ENCODE measurements around the gene CDH12.

The CDH12 gene

DNA sequence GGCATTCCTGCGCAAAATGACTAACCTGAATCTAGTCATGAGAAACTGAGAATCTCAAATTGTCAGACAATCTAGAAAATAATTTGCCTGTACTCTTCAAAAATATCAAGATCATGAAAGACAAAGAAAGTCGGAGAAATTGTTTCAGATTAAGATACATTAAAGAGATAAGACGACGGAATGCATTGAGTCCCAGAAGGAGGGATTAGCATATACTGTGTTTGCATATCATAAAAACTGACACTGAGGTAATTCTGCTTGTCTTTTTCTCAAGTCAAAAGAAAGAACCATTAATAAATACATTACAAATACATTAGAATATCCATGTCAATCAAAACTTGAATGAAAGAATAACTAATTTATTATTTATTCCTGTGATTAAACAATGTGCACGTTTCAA, 88.4 kb downstream of the CDH12 start:
- no peak for DNase-seq (ENCODE audit: low read depth in 2 of 2)

DNA sequence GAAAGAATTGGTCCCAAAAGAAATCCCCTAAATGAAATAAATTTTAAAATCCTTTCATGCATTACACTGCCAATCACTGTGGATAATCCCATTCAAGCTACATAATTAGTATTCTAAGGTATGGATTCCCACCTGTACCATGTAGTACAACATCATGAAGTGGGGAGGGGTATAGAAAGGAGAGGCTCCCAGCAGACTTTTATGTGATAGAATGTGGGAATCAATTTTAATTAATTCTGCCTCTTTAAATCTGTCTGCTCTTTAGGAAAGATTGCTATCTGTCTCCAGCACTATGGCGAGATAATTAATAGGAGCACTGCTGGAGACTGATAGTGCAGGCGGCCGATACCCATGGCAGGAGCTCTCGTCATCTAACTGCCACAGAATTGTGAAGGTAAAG, 95.4 kb downstream of the CDH12 start:
- no peak for DNase-seq (ENCODE audit: low read depth in 2 of 2)

DNA sequence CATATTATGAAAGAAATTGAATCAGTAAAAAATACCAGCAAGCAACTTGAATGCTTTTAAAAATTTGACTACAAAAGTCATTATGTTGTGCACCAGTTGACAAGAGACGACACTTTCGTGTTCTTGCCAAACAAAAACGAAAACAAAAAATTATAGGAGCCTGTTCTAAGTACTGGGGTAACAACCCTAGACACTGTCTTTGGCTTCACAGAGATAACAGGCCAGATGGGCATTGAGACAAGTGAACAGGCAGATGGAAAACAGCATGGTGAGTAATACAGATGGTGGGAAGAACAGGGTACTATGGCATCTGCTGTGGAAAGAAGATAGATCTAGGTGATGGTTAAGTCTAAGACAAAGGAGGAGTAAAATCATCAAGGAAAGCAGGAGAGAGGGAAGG, 99.0 kb downstream of the CDH12 start:
- no peak for DNase-seq (ENCODE audit: low read depth in 2 of 2)

DNA sequence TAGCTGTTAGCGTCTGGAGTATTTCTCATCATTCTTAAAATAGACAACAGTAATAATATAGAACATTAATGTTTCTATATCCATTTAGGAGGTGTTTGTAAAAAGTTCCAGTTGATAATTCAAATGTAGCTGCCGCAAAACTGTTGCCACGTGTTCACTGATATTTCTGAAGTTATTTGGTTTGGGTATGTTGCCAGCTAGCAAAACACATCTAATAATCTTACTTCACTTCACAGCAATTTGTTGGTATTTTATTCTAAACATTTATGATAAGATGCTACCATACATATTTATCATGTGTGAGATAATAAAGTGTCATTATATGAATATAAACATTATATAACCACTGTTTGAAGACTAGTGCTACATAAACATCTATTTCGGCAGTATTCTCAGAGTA, 101.6 kb downstream of the CDH12 start:
- no peak for DNase-seq (ENCODE audit: low read depth in 2 of 2)

DNA sequence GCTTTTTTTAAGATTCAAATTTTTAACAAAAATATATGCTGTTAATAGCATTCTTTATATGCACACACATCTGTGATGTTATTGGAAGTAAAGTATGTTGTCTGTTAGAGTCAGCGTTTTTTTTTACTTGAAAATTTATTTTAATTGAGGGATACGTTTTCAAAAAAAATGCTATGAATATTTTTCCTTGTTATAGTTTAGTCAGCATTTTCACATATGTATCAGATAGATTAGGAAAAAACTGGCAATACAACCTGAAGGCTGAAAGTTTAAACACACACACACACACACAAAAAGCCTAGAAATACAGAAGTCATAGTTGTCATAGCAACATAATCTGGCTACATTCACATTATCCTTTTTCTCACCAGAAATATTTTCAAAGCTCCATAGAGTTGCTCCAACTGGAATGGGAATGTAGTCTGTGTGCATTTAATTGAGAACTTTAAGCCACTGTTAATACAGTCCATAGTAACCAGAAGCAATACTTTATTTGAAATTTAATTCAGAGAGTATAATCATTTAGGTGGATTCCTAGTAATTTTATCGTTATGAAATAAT, 116.6 kb downstream of the CDH12 start:
- DNase-seq (ENCODE audit: low read depth in 2 of 2): no peak

DNA sequence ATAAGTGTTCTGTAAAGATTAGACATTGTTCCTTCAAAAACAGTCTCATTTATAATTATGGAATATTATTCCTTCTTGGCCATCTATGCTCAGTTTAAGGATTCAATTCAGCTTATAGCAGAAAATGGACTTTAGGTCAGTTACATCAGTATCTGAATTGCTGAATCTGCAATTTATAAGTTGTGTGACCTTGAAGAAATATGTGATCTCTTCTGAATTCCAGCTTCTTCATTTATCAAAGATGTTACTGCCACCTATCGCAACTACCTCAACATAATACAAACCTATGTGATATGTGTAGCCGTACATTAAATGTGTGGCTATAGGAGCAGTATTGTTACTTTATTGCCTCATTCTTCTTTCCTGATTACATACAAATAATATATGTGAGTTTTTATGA, 118.2 kb downstream of the CDH12 start:
- DNase-seq (ENCODE audit: low read depth in 2 of 2): no peak

DNA sequence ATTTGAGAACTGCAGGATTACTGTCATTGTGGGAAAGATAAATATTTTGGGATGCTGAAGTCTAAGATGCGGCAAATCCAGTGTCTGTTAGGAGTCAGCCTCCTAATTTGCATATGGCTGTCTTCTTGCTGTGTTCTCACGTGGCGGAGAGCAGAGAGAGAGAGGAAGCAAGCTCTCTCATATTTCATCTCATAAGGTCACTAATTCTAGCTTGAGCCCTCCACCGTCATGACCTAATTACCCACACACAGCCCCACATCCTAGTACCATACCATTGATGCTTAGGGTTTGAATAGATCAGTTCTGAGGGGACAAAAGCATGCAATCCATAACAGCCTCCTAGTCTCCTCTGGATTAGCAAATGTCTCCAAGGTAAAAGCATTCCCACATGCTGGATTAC, 124.5 kb downstream of the CDH12 start:
- no peak for DNase-seq (ENCODE audit: low read depth in 2 of 2)

DNA sequence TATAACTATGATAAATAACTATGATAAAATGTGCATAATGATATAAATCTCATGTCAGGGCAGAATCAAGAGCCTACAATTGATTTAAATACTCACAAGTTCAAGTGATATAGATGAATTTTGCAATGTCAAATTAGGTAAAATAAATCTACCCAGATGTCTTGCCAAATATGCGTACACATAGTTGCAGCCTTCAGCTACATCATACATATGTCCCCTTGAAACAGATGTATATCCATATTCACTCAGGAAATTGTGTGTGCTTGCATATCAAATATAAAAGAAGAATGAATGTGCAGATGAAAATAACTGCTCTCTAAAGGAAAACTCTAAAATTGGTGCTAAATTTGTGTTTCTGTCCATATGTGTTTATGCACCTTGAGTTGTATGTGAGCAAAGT, 130.7 kb downstream of the CDH12 start:
- DNase-seq (ENCODE audit: low read depth in 2 of 2): no peak

DNA sequence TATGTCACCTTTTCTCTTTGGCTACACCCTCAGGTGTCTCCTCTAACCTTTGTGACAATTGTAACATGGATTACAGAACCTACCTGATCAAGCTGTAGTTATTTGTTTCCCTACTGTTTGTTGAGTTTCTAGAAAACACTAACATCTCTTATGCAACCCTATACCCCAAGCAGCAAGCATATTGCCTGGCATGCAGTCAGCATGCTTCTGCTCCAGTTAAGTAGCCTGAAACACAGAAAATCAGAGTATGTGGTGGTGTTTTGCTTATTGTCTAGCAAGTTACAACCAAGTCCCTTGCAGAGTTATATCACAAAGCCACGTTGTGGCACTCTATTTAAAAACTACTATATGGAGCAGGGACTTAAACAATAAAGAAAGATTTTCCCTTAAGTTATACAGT, 131.1 kb downstream of the CDH12 start:
- DNase-seq (ENCODE audit: low read depth in 2 of 2): no peak

DNA sequence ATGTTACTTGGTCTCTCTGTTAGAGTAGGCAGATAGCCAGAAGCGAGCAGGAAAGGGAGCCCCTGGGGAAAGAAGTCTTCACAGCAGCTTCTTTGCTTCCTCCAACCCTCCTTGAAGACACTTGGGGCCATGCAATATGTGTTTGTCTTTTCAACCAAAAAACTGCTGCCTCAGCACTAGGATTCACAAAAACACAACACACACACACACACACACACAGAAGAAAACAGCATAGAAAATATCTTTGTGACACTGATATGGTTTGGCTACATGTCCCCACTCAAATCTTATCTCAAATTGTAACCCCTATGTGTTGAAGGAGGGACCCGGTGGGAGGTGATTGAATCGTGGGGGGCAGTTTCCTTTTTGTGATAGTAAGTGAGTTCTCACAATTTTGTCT, 133.3 kb downstream of the CDH12 start:
- DNase-seq (ENCODE audit: low read depth in 2 of 2): no peak

DNA sequence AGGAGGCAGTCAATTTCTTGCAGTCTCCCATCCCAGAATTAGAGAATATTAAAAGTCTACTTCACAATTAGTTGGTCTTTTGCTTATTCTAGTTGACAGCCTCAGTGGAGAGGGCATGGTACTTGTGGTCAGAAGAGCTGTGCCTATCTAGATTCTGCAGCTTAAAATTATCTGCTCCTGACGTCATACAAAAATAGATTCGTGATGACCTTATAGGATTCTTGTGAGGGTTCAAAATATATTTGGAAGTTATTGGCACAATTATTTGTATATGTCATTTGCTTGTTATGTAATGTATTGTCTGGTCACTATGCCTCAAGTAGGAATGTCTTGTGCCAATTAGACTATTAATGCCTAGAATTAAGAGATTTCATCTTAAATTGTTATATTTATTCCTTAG, 142.5 kb downstream of the CDH12 start:
- no peak for DNase-seq (ENCODE audit: low read depth in 2 of 2)

DNA sequence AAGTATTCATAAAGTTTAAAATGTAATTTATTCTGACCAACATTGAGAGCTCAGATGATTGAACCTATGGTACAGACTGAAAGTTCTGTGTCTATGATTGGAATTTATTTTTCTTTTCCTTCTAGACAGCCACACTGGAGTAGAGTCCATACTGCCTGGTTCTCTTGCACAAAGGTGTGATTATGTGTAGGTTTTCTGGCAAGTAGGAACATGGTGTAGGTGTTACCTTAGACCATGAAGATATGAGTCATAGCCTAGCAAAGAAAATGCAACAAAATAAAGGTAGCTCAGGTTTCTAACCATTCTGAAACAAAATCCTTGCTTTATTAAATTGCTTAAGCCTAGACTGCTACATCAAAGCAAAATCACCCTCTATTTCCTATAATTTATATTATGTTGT, 143.4 kb downstream of the CDH12 start:
- no peak for DNase-seq (ENCODE audit: low read depth in 2 of 2)

DNA sequence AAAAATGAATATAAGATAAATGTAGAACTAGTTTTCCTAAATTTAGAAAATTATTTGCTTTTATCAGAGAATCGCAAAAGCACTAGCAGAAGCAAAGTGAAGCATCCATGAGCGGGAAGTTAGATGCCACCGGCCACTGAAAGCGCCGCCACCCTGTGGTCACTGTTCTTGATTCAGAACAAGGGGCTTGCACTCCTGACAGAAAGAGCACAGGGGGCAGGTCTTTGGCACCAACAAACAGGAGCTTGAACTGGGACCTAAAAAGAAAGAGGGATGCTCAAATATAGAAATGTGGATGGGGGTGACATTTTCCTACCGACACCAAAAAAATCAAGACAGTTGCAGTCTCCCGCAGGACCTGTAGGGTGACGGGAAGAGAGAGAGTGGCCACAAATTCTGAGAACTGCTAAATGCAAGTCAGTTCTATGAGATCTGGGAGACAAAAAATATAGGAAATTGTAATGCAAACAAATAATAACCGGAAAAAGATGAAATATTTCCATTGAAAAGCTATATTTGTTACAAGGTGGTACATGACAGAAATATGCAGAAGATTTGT, 144.3 kb downstream of the CDH12 start:
- no peak for DNase-seq (ENCODE audit: low read depth in 2 of 2)

DNA sequence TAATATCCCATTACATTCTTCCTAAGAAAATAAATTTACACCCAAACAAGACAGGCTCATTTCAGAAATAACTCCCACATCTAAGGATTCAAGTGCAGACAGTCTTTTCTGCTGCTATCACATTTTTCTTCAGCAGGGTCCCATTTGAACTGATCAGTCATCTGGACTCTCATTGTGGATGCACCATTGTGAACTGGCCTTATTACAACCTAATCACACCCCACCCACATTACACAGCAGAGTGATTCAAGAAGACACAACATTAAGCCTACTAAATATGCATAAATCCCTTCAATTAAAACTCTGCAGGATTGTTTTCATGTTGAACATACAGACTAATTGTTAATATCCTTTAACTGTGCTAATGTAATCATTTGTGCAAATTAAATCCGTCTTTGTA, 146.2 kb downstream of the CDH12 start:
- no peak for DNase-seq (ENCODE audit: low read depth in 2 of 2)

DNA sequence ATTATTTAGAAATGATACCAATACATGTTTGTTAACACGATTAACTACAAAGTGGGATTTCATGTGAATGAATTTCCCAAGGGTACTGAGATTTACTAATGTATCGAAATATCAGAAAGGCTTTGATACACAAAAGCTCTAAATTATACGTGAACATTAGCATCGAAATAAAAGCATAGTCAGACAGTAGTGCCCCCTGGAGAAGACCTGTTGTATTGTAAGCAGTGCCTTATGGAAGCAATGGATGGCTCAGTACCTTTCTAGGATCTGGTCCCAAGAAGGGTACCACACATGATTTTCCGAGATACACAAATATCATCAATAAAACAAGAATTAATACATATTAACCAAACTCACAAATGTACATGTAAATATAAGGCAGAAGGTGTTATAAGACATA, 153.8 kb downstream of the CDH12 start:
- DNase-seq (ENCODE audit: low read depth in 2 of 2): no peak

DNA sequence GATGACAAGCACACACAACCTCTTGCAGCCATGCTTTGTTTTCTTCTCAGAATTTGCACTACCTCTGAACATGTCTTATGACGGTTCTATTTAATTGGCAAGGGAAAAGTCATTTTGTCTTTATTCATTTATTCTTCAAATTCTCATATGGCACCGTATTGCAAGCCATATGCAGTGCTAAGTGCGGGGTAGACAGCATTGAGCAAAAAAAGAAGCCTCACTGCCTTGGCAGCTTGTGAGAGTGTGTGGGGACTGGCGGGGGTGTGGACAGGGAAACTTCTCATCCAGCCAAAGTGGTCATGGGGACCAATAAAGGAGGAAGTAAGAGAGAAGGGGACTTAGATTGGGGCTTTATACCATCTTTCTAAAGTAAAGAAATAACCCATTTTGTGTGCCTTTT, 160.0 kb downstream of the CDH12 start:
- no peak for DNase-seq (ENCODE audit: low read depth in 2 of 2)

DNA sequence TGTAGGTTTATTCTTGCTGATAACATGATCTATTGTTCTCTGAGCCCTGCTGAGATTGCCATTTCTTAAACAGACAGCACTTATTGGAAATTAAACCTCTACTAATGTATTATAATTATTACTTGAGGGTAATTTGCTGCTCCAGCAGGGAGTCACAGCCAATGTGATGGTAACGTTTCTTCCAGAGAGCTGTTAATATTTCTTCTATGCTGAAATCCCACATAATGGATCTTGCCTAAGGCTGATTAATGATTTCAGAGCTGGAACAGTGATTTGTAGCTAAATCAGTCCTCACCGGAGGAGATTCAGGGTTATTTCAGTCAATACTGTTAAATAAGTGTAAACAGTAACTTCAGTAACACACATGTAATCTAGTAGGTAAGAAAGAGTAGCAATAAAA, 170.1 kb downstream of the CDH12 start:
- DNase-seq (ENCODE audit: low read depth in 2 of 2): no peak

DNA sequence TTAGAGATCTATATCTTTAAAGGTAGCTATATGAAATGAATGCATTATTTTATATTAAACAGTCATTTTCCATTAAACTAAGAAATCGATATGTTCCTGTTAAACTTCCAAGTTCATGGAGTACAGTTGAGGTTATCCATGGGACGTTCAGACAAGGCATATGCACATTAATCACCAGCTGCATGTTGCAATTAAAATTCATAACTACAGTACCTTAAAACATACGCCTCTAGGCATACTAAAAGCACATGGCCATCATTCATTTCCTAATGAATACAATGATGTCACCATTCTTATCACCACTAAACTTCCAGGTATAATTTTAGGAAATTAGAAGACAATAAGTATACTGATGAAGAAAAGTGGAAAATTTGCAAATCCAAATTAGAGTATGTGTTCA, 174.3 kb downstream of the CDH12 start:
- DNase-seq (ENCODE audit: low read depth in 2 of 2): no peak

DNA sequence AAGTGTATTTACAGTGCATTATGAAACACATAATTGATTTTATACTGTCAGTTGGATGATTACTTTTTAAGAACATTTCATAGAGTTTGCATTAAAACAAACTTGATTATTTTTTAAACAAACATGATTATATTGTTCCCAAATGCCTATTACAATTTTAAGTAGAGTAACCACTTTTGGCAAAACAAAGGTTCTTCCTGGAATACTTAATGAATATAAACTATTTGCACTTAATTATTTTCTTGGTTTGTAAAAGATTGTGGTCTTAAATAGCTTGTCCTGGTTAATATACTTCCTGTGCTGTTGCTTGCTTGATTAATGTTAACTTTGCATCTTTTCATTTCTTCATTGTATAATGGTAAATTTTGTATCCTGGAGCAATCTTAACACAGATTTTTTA, 180.0 kb downstream of the CDH12 start:
- DNase-seq (ENCODE audit: low read depth in 2 of 2): no peak

DNA sequence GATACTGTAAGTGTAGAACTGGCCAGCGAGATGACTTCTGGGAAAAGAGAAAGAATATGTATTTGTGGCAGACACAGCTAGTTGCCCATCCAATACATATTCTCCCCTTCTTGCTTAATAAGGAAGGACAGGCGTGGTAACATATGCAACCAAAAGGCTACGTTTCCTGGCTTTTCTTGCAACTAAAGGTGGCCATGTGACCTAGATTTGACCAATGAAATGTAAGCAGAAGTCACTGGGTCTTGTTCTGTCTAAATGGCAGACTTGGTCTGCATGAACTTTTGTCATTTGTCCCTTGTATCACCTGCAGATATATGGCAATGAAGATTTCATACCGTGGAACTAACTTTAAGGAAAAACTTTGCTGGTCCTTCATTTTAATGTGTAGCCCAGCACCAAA, 183.8 kb downstream of the CDH12 start:
- no peak for DNase-seq (ENCODE audit: low read depth in 2 of 2)

DNA sequence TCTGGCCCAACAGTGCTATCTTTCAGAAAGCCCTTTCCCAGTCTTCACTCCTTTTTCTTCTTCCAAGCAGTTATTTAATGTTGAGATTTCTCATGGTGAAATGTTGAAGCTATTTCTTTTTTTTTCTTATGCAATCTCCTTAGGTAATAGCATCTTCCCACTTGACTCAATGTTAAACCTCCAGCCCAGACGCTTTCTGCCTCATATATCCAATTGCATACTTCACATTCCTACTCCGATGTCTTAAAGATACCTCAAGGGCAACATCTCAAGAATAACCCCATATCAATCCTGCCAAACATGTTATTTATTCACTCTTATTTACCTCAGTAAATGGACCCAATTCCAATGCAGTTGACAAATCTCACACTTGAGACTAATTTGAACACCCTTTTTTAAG, 187.3 kb downstream of the CDH12 start:
- no peak for DNase-seq (ENCODE audit: low read depth in 2 of 2)

DNA sequence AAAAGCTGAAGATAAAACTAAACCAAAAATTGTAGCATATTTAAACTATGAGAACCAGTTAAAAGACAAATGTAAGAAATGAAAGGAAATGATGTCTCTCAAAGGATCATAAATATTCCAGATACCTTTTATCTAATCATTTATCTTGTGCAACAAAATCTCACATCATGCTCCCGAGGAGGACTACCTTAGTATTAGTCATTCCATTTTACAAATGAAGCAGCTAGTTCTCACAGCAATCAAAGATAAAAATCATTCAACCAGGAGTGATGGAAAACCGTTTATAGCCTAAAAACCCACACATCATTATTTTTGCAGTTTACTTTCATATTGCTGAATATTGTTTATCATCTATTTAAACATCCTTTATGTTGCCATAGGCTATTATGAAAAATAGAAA, 190.0 kb downstream of the CDH12 start:
- DNase-seq (ENCODE audit: low read depth in 2 of 2): no peak

DNA sequence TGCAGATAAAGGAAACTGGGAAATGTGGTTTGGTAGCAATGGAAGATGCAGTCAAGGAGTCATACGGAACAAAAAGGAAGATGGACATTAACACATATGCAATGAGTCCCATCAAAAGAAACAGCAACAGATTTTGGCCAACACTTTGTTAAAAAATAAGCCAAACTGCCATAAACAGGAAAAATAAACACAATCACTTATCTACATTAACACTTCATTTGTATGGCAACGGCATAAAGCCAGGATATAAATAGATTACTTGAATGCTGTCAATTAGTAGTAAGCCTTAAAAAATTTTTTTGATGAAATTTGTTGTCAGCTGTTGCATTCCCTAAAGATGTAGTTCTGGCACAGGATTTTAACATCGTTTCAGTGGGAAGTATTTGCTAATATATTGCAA, 190.8 kb downstream of the CDH12 start:
- no peak for DNase-seq (ENCODE audit: low read depth in 2 of 2)

DNA sequence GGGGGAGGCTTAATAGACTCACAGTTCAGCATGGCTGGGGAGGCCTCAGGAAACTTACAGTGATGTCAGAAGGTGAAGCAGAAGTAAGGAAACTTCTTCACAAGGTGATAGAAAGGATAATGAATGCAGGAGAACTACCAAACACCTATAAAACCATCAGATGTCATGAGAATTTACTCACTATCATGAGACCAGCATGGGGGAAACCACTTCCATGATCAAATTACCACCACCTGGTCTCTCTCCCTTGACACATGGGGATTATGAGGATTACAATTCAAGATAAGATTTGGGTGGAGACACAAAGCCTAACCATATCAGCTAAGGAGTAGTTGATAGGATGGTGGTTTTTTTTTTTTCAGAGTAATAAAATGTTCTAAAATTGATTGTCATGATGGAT, 201.8 kb downstream of the CDH12 start:
- DNase-seq (ENCODE audit: low read depth in 2 of 2): no peak

DNA sequence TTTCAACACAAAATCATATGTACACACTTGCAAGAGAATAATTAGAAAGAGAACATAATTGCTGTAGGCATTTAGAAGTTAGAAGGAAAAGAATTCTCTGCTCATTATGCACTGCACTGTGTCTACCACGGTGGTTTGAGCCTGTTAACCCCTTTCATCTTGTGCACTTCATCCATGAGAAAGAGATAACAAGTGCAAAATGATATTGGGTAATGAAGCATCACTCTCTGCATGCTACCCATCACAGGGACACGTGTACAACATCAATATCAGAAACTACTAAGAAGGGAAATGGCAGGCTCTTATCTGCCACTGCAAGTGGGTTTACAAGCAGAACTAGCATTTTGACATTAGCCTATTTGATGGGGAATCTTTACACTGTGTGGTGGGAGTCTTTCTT, 202.6 kb downstream of the CDH12 start:
- no peak for DNase-seq (ENCODE audit: low read depth in 2 of 2)

Measured in activated CD8-positive, alpha-beta memory T cell treated with anti-CD3 and anti-CD28 coated beads for 4 hours (primary cell).